Naive B cell (primary cell): ENCODE data around the gene BTG2. TPM values are rescaled to one million over a fixed set of nuclear protein-coding genes. Genes with fewer than 3 reads are reported as not detected.

ENCODE experiments used
- ATAC-seq, 2 donors: fragments of 150-1000 bp; cut with Tn5 transposase; 2 replicates each; pipeline ENCODE4 v1.10.0; 2021; ENCODE audit warnings: low read depth in 2 of 2, mild to moderate bottlenecking in 2 of 2, moderate library complexity in 2 of 2
- DNase-seq: peaks from one replicate; pipeline ENCODE4 v3.0.0; 2022
- H3K27ac Mint-ChIP-seq, 6 donors: one replicate each; pipeline ENCODE4 v1.8.0; 2020 to 2022; ENCODE audit warnings: mild to moderate bottlenecking in 6 of 6, mixed read lengths in 6 of 6, moderate library complexity in 5 of 6, inconsistent platforms in 2 of 6
- H3K27me3 Mint-ChIP-seq, 3 donors: one replicate each; pipeline ENCODE4 v1.8.0; 2021 to 2022; ENCODE audit warnings: mixed read lengths in 3 of 3, mild to moderate bottlenecking in 1 of 3
- H3K36me3 Mint-ChIP-seq, 2 donors: one replicate each; pipeline ENCODE4 v1.8.0; 2020 to 2022; ENCODE audit warnings: mixed read lengths in 2 of 2, inconsistent platforms in 1 of 2, mild to moderate bottlenecking in 1 of 2
- H3K4me1 Mint-ChIP-seq, 3 donors: one replicate each; pipeline ENCODE4 v1.8.0; 2020 to 2022; ENCODE audit warnings: mixed read lengths in 3 of 3, inconsistent platforms in 1 of 3, mild to moderate bottlenecking in 1 of 3, moderate library complexity in 1 of 3
- H3K4me3 Mint-ChIP-seq, 8 donors: one replicate each; pipeline ENCODE4 v1.8.0; 2020 to 2022; ENCODE audit warnings: mild to moderate bottlenecking in 8 of 8, mixed read lengths in 8 of 8, moderate library complexity in 8 of 8, inconsistent platforms in 2 of 8
- H3K9me3 Mint-ChIP-seq, 7 donors: one replicate each; pipeline ENCODE4 v1.8.0; 2020 to 2022; ENCODE audit warnings: mixed read lengths in 7 of 7, mild to moderate bottlenecking in 5 of 7, inconsistent platforms in 2 of 7, moderate library complexity in 1 of 7
- polyA plus RNA-seq, 6 donors: library from polyadenylated mRNA; unstranded; fragments of 300-500 nt; fragmentation: Illumina TruSeq; gene quantifications; one replicate each; pipeline ENCODE4 v1.2.3, GENCODE V29; 2021; ENCODE audit warnings: low read depth in 6 of 6

BTG2 gene
- polyA plus RNA-seq, 6 donors from 2014 or later: 315 to 687 (median 417) TPM

- Mint-ChIP-seq H3K36me3 (peaks cover 0 to 10% of the 10 kb centered on the region in 2 donors), H3K4me3 (no peak overlapping the region), H3K4me1 (peaks cover 0 to 12% (median 7%) of the 10 kb centered on the region in 3 donors), H3K27me3 (peaks cover 32 to 51% (median 37%) of the 10 kb centered on the region in 3 donors), H3K9me3 (peaks cover 0 to 19% (median 9%) of the 10 kb centered on the region in 7 donors), H3K27ac (peak overlapping the region in 2 of 6 donors; percentile 67 to 92)
- ATAC-seq (no peak), DNase-seq (no peak)
These were observed 48.2 kb downstream of the BTG2 start for GRCh38 chr1:203353486-203353885.

- DNase-seq: no peak
- H3K4me3 Mint-ChIP-seq: no peak overlapping the region
These were observed 48.9 kb downstream of the BTG2 start for GRCh38 chr1:203354246-203354645.

GRCh38 chr1:203359010-203359571, 53.8 kb downstream of the BTG2 start:
- no peak overlapping the region for H3K4me3 Mint-ChIP-seq
- H3K27me3 Mint-ChIP-seq: peaks cover under 1 to 28% (median 17%) of the 10 kb centered on the region in 3 donors
- no peak for DNase-seq
- H3K27ac Mint-ChIP-seq: peak overlapping the region in 2 of 6 donors; percentile 9 to 88
- peaks cover 0 to 10% of the 10 kb centered on the region in 2 donors for H3K36me3 Mint-ChIP-seq
- ATAC-seq: no peak
- H3K4me1 Mint-ChIP-seq: peaks cover 17 to 26% (median 20%) of the 10 kb centered on the region in 3 donors
- H3K9me3 Mint-ChIP-seq: peaks cover 0 to 19% (median 9%) of the 10 kb centered on the region in 7 donors

More at GRCh38 chr1:203354246-203354645, 48.9 kb downstream of the BTG2 start:
- H3K27ac Mint-ChIP-seq: no peak overlapping the region
- ATAC-seq: no peak
- peaks cover 32 to 49% (median 37%) of the 10 kb centered on the region in 3 donors for H3K27me3 Mint-ChIP-seq
- H3K4me1 Mint-ChIP-seq: peaks cover 0 to 12% (median 7%) of the 10 kb centered on the region in 3 donors
- H3K36me3 Mint-ChIP-seq: peaks cover 0 to 10% of the 10 kb centered on the region in 2 donors
- peaks cover 0 to 19% (median 9%) of the 10 kb centered on the region in 7 donors for H3K9me3 Mint-ChIP-seq

Other genes with a start within 250 kb of the BTG2 start
- not detected for gene MYOG, start 219.5 kb upstream of the BTG2 start, polyA plus RNA-seq
- gene ADORA1, start 177.8 kb upstream of the BTG2 start, polyA plus RNA-seq: not detected
- not detected for gene MYBPH, start 129.7 kb upstream of the BTG2 start, polyA plus RNA-seq
- under 1 TPM in 1 of 6 donors, not detected in 5; 0.32 TPM for gene CHI3L1, start 118.8 kb upstream of the BTG2 start, polyA plus RNA-seq
- gene CHIT1, start 75.8 kb upstream of the BTG2 start, polyA plus RNA-seq: 1 to 10 TPM in 1 of 6 donors, under 1 TPM in 3, not detected in 2; 0.43 to 1.1 (median 0.59) TPM
- not detected for gene FMOD, start 45.6 kb downstream of the BTG2 start, polyA plus RNA-seq
- gene PRELP, start 170.3 kb downstream of the BTG2 start, polyA plus RNA-seq: not detected
- not detected for gene OPTC, start 188.6 kb downstream of the BTG2 start, polyA plus RNA-seq